Muscle layer of duodenum (tissue), 2 donors: ENCODE results near the gene CEACAM16.
"Not testable (repeated sequence)": the region's sequence is repeated elsewhere in the genome, so short reads cannot be mapped to it uniquely, and the experiment has no call there.

Experiments
- H3K27ac ChIP-seq: one replicate; pipeline ENCODE4 v1.7.0; 2013; ENCODE audit warnings: mild to moderate bottlenecking, low read length
- H3K27me3 ChIP-seq: one replicate; pipeline ENCODE4 v1.7.0; 2013; ENCODE audit warnings: low read depth, mild to moderate bottlenecking, control low read depth, low read length
- H3K36me3 ChIP-seq, 2 donors: one replicate each; pipeline ENCODE4 v1.7.0; 2013; ENCODE audit warnings: low read length in 2 of 2, control low read depth in 1 of 2, mild to moderate bottlenecking in 1 of 2; ENCODE audit not compliant: insufficient read depth in 2 of 2, control insufficient read depth in 1 of 2
- H3K4me1 ChIP-seq, 2 donors: one replicate each; pipeline ENCODE4 v1.7.0; 2013; ENCODE audit warnings: low read length in 2 of 2, mild to moderate bottlenecking in 2 of 2, control low read depth in 1 of 2, moderate library complexity in 1 of 2; ENCODE audit not compliant: insufficient read depth in 2 of 2, control insufficient read depth in 1 of 2
- H3K4me3 ChIP-seq, 2 donors: one replicate each; pipeline ENCODE4 v1.7.0; 2013; ENCODE audit warnings: low read length in 2 of 2, low read depth in 1 of 2, mild to moderate bottlenecking in 1 of 2
- H3K9me3 ChIP-seq, 2 donors: one replicate each; pipeline ENCODE4 v1.7.0; 2013; ENCODE audit warnings: low read length in 2 of 2, control low read depth in 1 of 2, mild to moderate bottlenecking in 1 of 2; ENCODE audit not compliant: control insufficient read depth in 1 of 2
- donor health status: healthy.

Gene CEACAM16

DNA sequence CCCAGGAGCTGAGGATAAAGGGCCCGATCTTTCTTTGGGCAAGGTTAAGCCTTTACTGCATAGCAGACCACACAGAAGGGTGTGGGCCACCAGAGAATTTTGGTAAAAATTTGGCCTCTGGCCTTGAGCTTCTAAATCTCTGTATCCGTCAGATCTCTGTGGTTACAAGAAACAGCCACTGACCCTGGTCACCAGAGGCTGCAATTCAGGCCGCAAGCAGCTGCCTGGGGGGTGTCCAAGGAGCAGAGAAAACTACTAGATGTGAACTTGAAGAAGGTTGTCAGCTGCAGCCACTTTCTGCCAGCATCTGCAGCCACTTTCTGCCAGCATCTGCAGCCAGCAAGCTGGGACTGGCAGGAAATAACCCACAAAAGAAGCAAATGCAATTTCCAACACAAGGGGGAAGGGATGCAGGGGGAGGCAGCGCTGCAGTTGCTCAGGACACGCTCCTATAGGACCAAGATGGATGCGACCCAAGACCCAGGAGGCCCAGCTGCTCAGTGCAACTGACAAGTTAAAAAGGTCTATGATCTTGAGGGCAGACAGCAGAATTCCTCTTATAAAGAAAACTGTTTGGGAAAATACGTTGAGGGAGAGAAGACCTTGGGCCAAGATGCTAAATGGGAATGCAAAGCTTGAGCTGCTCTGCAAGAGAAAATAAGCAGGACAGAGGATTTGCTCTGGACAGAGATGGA is 36.1 kb upstream of the CEACAM16 start:
- Histone ChIP-seq H3K36me3 (peaks cover 32 to 52% of the 10 kb centered on the region in 2 donors), H3K4me1 (no peaks in the 10 kb centered on the region), H3K27ac (no peak overlapping the region), H3K9me3 (no peaks in the 10 kb centered on the region), H3K27me3 (no peaks in the 10 kb centered on the region), H3K4me3 (no peak overlapping the region)

DNA sequence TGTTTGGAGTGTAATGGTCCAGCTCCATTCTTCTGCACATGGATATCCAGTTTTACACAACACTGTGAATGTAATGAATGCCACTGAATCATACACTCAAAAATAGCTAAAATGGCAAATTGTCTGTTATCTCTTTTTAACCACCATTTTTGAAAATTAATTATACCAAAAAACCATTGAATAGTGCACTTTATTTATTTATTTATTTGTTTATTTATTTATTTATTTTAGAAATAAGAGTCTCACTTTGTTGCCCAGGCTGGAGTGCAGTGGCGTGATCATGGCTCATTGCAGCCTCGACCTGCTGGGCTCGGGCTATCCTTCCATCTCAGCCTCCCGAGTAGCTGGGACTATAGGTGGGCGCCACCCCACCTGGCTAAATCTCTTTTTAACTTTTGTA is 35.0 kb upstream of the CEACAM16 start:
- Histone ChIP-seq H3K9me3 (no peaks in the 10 kb centered on the region), H3K27me3 (no peaks in the 10 kb centered on the region), H3K27ac (no peak overlapping the region), H3K4me1 (no peaks in the 10 kb centered on the region), H3K4me3 (no peak overlapping the region), H3K36me3 (peaks cover 21 to 41% of the 10 kb centered on the region in 2 donors)

DNA sequence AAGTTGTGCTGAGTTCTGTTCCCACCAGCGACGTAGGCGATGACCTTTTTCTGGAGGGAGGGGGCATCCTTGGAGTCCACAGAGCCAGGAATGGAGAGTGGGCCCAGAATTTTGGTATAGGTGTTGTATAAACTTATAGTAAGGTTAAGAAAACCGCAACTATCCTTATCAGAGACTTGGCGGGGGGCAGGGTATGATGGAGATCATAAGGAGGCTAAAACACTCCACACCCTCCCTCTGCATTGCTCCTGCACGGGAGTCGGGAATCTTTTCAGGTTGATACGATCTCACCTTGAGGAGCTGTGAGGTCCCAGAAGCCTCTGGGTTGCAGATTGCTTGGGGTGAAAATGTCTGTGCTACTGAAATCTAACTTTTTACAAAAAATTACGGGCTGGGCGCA is 34.0 kb upstream of the CEACAM16 start:
- Histone ChIP-seq H3K4me1 (no peaks in the 10 kb centered on the region), H3K9me3 (no peaks in the 10 kb centered on the region), H3K27ac (no peak overlapping the region), H3K4me3 (no peak overlapping the region), H3K36me3 (peaks cover 14 to 33% of the 10 kb centered on the region in 2 donors), H3K27me3 (no peaks in the 10 kb centered on the region)

GRCh38 chr19:44666852-44667556 is 31.9 kb upstream of the CEACAM16 start:
- Histone ChIP-seq H3K9me3 (no peaks in the 10 kb centered on the region), H3K36me3 (peaks cover 0 to 13% of the 10 kb centered on the region in 2 donors), H3K27ac (no peak overlapping the region), H3K27me3 (no peaks in the 10 kb centered on the region), H3K4me3 (no peak overlapping the region), H3K4me1 (no peaks in the 10 kb centered on the region)

DNA sequence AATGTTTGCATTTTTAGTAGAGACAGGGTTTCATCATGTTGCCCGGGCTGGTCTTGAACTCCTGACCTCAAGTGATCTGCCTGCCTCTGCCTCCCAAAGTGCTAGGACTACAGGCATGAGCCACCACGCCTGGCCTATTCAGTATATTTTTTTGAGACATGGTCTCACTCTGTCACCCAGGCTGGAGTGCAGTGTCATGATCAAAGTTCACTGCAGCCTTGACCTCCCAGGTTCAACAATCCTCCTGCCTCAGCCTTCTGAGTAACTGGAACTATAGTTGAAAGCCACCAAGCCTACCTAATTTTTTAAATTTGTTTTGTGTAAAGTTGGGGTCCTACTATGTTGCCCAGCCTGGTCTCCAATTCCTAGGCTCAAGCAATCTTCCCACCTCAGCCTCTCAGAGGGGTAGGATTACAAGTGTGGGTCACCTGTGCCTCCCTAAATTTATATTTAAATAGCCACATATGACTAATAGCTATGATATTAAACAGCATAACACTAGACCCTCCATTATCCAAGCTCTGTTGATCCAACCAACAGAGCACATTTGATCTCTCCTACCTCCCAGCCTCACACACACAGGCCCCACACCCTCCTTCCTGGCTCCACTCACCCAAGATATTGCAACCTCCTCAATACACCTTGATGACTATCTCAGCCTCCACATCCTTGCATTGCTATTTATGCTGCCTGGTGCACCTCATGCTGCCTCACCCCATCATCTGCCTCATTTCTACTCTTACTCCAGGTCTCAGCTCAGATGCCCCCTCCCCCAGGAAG is 29.8 kb upstream of the CEACAM16 start:
- Histone ChIP-seq H3K9me3 (no peaks in the 10 kb centered on the region), H3K36me3 (no peaks in the 10 kb centered on the region), H3K27ac (no peak overlapping the region), H3K4me1 (no peaks in the 10 kb centered on the region), H3K4me3 (no peak overlapping the region), H3K27me3 (no peaks in the 10 kb centered on the region)

- H3K36me3 ChIP-seq, H3K9me3 ChIP-seq, H3K4me1 ChIP-seq, H3K27ac ChIP-seq, H3K4me3 ChIP-seq, H3K27me3 ChIP-seq: not testable (repeated sequence)
Observed at GRCh38 chr19:44670027-44670426, 28.9 kb upstream of the CEACAM16 start.

- Histone ChIP-seq H3K36me3 (no peaks in the 10 kb centered on the region), H3K27ac (no peak within 1 kb of the TSS), H3K9me3 (no peaks in the 10 kb centered on the region), H3K27me3 (no peaks in the 10 kb centered on the region), H3K4me1 (no peaks in the 10 kb centered on the region), H3K4me3 (no peak within 1 kb of the TSS)
Observed at GRCh38 chr19:44671400-44671799, 27.6 kb upstream of the CEACAM16 start, which contains the start of gene CEACAM19. CEACAM19 (plus strand) TSS chr19:44671482; CDS start chr19:44671932, 450 bp downstream.

GRCh38 chr19:44672226-44672625 is 26.7 kb upstream of the CEACAM16 start:
- Histone ChIP-seq H3K27me3 (no peaks in the 10 kb centered on the region), H3K4me3 (no peak overlapping the region), H3K36me3 (no peaks in the 10 kb centered on the region), H3K4me1 (no peaks in the 10 kb centered on the region), H3K27ac (no peak overlapping the region), H3K9me3 (no peaks in the 10 kb centered on the region)

GRCh38 chr19:44673510-44673909 is 25.4 kb upstream of the CEACAM16 start:
- no peak overlapping the region for H3K4me3 ChIP-seq
- no peaks in the 10 kb centered on the region for H3K9me3 ChIP-seq
- H3K27ac ChIP-seq = no peak overlapping the region
- no peaks in the 10 kb centered on the region for H3K27me3 ChIP-seq
- no peaks in the 10 kb centered on the region for H3K36me3 ChIP-seq
- no peaks in the 10 kb centered on the region for H3K4me1 ChIP-seq

GRCh38 chr19:44675521-44675920 is 23.4 kb upstream of the CEACAM16 start:
- Histone ChIP-seq H3K4me1 (no peaks in the 10 kb centered on the region), H3K9me3 (no peaks in the 10 kb centered on the region), H3K4me3 (no peak overlapping the region), H3K27ac (no peak overlapping the region), H3K27me3 (no peaks in the 10 kb centered on the region), H3K36me3 (peaks cover 0 to 3% of the 10 kb centered on the region in 2 donors)

DNA sequence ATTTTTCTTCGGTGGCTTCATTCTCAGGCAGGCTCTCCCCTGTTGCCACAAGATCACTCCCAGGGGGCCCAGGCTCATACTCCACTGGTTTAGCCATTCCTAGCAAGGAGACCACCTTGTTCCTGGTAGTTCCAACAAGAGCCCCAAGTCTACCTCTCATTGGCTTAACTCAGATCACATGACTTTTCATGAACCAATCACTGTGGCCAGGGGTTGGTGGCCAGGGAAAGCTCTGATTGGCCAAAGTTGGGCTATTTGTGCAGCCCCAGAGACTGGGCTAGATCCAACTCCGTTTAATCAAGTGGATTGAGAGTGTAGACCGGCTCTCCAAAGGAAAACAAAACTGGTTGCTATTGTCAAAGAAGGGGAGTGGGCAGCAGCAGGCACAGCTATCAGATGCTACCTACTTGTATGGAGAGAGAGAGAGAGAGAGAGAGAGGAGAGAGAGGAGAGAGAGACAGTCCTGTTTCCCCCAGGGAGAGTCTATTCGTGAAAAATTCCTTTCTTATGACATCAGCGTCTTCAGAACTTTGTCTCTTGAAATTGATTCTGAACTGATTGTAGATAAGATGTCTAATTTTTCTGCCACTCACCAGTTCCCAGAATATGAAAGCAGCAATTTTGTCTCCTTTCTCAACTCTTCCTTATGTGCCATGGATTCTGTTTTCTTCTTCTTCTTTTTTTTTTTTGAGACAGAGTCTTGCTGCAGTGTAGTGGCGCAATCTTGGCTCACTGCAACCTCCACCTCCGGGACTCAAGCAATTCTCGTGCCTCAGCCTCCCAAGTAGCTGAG is 21.7 kb upstream of the CEACAM16 start:
- no peak overlapping the region for H3K4me3 ChIP-seq
- H3K9me3 ChIP-seq = no peaks in the 10 kb centered on the region
- H3K4me1 ChIP-seq = no peaks in the 10 kb centered on the region
- peaks cover 0 to 11% of the 10 kb centered on the region in 2 donors for H3K36me3 ChIP-seq
- H3K27ac ChIP-seq = no peak overlapping the region
- H3K27me3 ChIP-seq = no peaks in the 10 kb centered on the region
